HUES6 (cell line): Measurements from ENCODE around the gene ARHGAP4.

Experiments
- H3K27ac ChIP-seq: 2 replicates; pipeline ENCODE4 v1.7.0; 2013; ENCODE audit warnings: low read depth, mild to moderate bottlenecking, low read length, inconsistent platforms
- H3K27me3 ChIP-seq: 2 replicates; pipeline ENCODE4 v1.6.1; 2013; ENCODE audit warnings: low read length; ENCODE audit not compliant: control insufficient read depth, insufficient read depth
- H3K36me3 ChIP-seq: 2 replicates; pipeline ENCODE4 v1.6.1; 2013; ENCODE audit warnings: low read length; ENCODE audit not compliant: control insufficient read depth, insufficient read depth
- H3K4me1 ChIP-seq: 2 replicates; pipeline ENCODE4 v1.6.1; 2013; ENCODE audit warnings: low read length; ENCODE audit not compliant: control insufficient read depth, insufficient read depth
- H3K4me3 ChIP-seq: 2 replicates; pipeline ENCODE4 v1.5.1; 2013; ENCODE audit warnings: low read depth, low read length
- H3K9ac ChIP-seq: one replicate; pipeline ENCODE4 v1.6.1; 2013; ENCODE audit warnings: mild to moderate bottlenecking, low read length
- H3K9me3 ChIP-seq: 2 replicates; pipeline ENCODE4 v1.6.1; 2013; ENCODE audit warnings: low read depth, low read length; ENCODE audit not compliant: control insufficient read depth, insufficient read depth

The ARHGAP4 gene

DNA sequence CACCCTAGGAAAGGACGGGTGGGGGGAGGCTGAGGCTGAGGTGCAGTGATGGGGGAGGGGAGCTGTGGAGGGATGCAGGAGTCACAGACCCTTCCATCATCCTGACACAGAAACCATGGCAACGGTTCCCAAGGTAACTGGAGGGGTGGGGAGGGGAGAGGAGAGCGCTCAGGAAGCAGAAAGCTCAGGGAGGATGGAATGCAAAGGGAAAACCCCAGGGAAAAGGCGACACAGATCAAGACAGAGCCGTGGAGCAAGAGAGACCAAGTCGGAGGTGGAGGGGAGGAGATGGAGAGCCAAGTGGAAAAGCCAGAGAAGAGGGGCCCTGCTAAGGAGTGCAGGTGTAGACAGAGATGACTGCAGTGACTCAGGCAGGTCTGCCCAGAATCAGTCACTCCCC is 54.6 kb downstream of the ARHGAP4 start:
- peaks cover 52% of the 10 kb centered on the region for H3K36me3 ChIP-seq

DNA sequence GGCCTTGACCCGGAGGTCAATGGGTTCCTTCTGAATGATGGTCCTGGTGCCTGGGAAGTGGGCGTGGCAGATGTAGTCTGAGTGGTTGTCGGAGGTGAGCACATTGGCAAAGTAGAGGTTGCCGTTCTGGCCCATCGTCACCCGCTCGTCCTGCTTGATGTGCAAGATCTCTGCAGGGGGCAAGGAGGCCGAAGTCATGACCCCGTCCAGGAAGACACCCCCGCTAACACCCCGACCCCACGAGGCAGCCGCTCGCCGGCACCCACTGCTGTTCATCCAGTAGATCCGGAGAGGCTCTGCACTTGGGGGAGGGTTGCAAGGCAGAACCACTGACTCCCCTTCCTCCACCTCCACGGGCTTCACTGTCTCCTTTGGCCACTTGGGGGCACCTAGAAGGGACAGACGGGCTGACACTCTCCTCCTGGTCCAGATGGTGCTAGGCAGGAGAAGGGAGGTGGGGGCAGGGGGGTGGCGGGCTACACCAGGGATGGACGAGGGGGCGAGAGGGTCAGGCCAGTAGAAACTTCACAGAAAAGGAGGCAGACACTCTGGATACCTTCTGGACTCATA is 55.2 kb downstream of the ARHGAP4 start:
- Histone ChIP-seq H3K9me3 (peaks cover 28% of the 10 kb centered on the region; the same call in 1 of the 2 replicates), H3K27ac (no peak overlapping the region), H3K36me3 (peaks cover 57% of the 10 kb centered on the region), H3K4me1 (peaks cover 25% of the 10 kb centered on the region; the same call in 1 of the 2 replicates), H3K27me3 (no peaks in the 10 kb centered on the region), H3K9ac (no peak overlapping the region), H3K4me3 (no peak overlapping the region)

More for the DNA sequence above, 54.6 kb downstream of the ARHGAP4 start:
- Histone ChIP-seq H3K9ac (no peak overlapping the region), H3K27ac (no peak overlapping the region), H3K27me3 (no peaks in the 10 kb centered on the region), H3K9me3 (peaks cover 28% of the 10 kb centered on the region; the same call in 1 of the 2 replicates), H3K4me3 (no peak overlapping the region), H3K4me1 (peaks cover 29% of the 10 kb centered on the region)

DNA sequence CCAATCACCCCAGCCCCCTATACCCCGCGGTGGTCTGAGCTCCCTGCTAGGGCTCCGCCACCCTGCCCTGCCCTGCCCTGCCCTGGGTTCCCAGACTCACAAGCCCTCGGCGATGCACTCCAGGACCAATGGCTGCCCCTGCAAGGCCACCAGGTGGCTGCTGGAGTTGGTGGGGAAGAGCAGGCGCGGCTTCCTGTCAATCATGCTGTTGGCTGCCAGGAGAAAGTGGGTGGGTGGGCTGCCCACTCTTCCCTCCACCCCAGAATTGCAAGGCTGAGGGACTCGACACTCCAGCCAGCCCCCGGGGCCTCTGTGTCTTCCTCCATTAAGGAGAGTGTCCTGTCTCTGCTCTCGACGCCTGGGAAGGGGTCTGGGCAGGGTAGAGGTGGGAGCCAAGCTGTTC is 55.8 kb downstream of the ARHGAP4 start:
- H3K4me1 ChIP-seq, result peaks cover 25% of the 10 kb centered on the region; the same call in 1 of the 2 replicates
- no peaks in the 10 kb centered on the region for H3K27me3 ChIP-seq
- peaks cover 28% of the 10 kb centered on the region; the same call in 1 of the 2 replicates for H3K9me3 ChIP-seq
- peaks cover 63% of the 10 kb centered on the region for H3K36me3 ChIP-seq
- H3K4me3 ChIP-seq, result no peak overlapping the region
- H3K27ac ChIP-seq, result no peak overlapping the region
- H3K9ac ChIP-seq, result no peak overlapping the region

DNA sequence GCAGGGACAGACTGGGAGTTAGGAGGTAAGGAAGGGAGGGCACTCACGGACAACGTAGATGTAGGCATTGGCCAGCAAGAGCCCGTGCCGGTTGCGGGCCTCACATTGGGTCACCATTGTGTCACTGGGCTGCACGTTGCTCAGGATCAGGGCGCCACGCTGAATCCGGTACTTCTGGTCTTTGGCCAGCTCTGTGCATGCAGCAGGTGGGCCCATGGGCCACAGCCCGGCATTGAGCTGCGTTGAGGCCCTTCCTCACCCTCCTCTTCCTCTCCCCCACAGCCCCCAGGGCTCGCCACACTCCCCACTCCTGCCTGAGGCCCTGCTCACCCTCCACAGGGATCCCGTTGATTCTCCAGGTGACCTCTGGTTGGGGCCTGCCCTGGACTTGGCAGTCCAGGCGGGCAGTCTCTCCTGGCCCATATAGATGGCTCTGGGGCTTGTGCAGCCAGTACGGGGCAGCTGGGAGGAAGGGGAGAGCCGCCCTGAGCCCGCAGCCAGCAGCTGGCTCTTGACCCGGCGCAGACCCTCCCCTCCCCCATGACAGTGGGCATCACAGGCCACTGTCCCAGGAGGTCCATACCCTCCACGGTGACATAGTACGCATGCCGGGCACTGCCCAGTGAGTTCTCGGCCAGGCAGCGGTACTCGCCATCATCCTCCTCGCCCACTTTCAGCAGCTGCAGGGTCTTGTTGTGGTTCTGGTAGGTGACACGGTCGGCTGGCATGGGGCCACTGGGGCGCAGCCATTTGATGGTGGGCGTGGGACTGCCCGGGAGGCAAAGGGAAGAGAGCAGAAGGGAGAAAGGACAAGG is 56.4 kb downstream of the ARHGAP4 start:
- peaks cover 68% of the 10 kb centered on the region for H3K36me3 ChIP-seq
- H3K9ac ChIP-seq, result no peak overlapping the region
- H3K27me3 ChIP-seq, result no peaks in the 10 kb centered on the region

DNA sequence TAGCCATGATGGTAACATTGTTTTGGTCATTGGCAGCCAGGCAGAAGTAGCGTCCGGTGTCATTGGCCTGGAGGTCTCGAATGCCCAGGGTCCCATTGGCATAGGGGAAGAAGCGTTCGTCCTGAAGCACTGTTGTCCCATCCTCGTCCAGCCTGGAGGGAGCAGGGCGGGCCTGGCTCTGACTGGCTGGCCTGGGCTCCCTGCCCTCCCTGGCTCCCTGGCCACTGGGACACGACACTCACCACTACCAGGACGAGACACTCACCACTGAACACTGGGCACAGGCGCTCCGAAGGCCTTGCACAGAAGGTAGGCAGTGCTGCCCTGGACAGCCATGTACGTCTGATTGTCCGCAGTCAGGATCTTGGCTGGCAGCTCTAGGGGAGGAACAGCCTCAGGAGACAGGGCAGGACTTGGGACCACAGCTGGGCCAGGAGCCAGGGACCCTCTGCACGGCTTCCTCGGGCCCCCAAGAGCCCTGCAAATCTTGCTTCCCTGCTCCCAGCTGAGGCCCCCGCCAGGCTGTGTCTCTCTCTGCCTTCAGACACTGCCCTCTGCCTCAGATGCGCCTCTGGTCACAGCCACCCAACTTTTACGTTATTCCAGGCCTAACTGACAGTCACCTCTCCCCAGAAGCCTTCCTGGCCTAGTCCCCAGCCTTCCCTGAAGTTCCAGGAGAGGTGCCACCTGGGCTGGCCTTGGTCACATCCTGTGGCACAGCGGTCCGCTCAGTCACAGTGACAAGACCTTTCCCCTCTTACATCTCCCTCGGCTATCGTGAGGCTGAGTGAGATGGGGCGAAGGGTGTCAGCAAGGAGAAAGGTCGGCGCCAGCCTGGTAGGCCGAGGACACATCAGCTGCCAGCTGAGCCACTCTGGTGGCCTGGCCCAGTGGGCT is 57.2 kb downstream of the ARHGAP4 start:
- no peaks in the 10 kb centered on the region for H3K27me3 ChIP-seq
- H3K36me3 ChIP-seq, result peaks cover 71% of the 10 kb centered on the region

More for the DNA sequence above, 56.4 kb downstream of the ARHGAP4 start:
- Histone ChIP-seq H3K4me3 (no peak overlapping the region), H3K27ac (no peak overlapping the region), H3K4me1 (peaks cover 20% of the 10 kb centered on the region; the same call in 1 of the 2 replicates), H3K9me3 (peaks cover 32% of the 10 kb centered on the region; the same call in 1 of the 2 replicates)

DNA sequence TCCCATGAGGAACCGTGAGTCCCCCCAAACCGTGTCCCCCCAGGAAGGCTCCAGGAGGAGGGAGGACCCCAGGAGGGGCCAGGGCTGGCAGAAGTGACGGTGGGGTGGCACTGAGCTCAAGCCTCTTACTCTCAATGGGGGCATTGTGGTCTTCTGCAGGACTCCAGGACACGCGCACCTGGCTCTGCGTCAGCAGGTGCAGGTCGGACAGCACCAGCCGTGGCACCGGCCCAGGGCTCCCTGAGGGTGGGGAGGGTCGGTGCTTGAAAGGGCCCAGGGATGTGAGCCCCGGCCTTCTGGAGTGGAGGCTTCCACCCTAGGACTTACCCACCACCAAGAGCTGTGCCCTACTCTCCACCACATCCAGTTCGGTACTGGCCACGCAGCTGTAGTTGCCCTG is 58.4 kb downstream of the ARHGAP4 start:
- peaks cover 70% of the 10 kb centered on the region for H3K36me3 ChIP-seq
- peaks cover 32% of the 10 kb centered on the region; the same call in 1 of the 2 replicates for H3K9me3 ChIP-seq
- no peak overlapping the region for H3K27ac ChIP-seq
- no peak overlapping the region for H3K4me3 ChIP-seq
- no peaks in the 10 kb centered on the region for H3K27me3 ChIP-seq
- H3K9ac ChIP-seq, result no peak overlapping the region
- peaks cover 12% of the 10 kb centered on the region for H3K4me1 ChIP-seq

More for the DNA sequence above, 57.2 kb downstream of the ARHGAP4 start:
- no peak overlapping the region for H3K27ac ChIP-seq
- no peak overlapping the region for H3K9ac ChIP-seq
- peaks cover 12% of the 10 kb centered on the region; the same call in 1 of the 2 replicates for H3K4me1 ChIP-seq
- no peak overlapping the region for H3K4me3 ChIP-seq
- H3K9me3 ChIP-seq, result peaks cover 32% of the 10 kb centered on the region; the same call in 1 of the 2 replicates

DNA sequence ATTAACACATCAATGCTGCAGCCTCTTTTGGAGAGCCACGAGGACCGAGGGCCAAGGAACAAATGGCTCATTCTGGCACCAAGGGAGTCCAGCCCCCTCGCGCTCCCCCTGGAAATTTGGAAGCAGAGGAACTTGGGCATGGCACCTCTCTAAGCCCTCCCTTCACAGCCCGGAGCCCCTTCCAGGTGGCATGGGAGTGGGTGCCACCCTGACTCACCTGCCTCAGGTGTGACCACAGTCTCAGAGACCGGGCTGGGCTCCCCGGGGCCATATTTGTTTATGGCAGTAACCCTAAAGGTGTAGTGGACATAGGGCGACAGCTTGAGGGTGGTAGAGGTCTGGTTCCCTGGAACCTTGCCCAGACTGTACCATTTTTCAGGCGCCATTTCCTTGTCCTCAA is 58.9 kb downstream of the ARHGAP4 start:
- Histone ChIP-seq H3K27me3 (no peaks in the 10 kb centered on the region), H3K9me3 (peaks cover 35% of the 10 kb centered on the region; the same call in 1 of the 2 replicates), H3K4me3 (no peak overlapping the region), H3K9ac (no peak overlapping the region), H3K4me1 (peaks cover 16% of the 10 kb centered on the region), H3K27ac (no peak overlapping the region), H3K36me3 (peaks cover 69% of the 10 kb centered on the region)

DNA sequence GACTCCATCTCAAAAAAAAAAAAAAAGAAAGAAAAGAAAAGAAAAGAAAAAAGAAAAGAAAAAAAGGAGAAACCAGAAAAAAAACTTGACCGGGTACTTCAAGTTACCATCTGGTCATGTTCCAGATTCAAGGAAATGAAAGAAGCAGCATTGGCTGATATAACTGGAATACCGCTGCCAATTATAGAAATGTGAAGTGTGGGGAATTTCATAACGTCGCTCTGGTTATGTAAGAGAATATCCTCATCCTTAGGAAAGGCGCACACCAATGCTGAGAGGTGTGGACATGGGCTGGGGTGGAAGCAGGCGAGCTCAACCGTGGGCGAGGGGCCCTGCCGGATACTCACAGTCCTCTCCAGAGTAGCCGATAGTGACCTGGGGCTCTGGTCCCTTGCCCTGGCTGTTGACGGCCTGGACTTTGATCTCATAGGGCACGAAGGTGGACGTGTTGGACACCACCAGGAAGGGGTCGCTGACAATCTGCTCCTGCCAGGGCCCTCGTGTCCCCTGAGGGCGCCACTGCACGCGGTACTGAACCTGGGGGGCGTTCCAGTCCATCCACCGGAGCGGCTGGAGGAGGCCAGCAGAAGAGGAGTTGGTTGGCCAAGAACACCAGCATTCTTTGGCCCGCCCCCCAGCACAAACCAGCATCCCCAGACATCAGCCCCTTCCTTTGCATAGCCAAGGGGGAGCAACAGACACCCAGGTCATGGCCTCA is 59.6 kb downstream of the ARHGAP4 start:
- peaks cover 37% of the 10 kb centered on the region; the same call in 1 of the 2 replicates for H3K9me3 ChIP-seq
- H3K4me3 ChIP-seq, result no peak overlapping the region
- H3K27me3 ChIP-seq, result no peaks in the 10 kb centered on the region
- no peak overlapping the region for H3K9ac ChIP-seq
- peaks cover 16% of the 10 kb centered on the region for H3K4me1 ChIP-seq
- H3K36me3 ChIP-seq, result peaks cover 67% of the 10 kb centered on the region
- no peak overlapping the region for H3K27ac ChIP-seq

DNA sequence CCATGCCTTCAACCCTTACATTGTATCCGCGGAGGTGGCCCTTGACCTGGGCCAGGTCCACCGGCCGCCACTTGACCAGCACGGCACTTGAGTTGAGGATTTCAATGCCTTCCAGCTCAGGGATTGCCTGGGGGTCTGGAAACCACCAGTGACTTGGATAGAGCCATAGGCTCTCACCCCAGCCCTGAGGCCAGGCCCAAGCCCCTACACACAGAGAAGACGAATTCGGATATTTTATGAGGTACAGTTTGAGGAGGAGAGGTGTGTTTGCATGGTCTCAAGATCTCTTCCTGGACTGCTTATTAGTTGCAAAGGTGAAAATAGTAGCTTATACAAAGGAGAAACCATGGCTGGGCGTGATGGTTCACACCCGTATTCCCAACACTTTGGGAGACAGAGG is 60.4 kb downstream of the ARHGAP4 start:
- Histone ChIP-seq H3K4me3 (no peak overlapping the region), H3K9me3 (peaks cover 38% of the 10 kb centered on the region; the same call in 1 of the 2 replicates), H3K27me3 (no peaks in the 10 kb centered on the region), H3K27ac (no peak overlapping the region), H3K9ac (no peak overlapping the region), H3K4me1 (peaks cover 16% of the 10 kb centered on the region), H3K36me3 (peaks cover 66% of the 10 kb centered on the region)

DNA sequence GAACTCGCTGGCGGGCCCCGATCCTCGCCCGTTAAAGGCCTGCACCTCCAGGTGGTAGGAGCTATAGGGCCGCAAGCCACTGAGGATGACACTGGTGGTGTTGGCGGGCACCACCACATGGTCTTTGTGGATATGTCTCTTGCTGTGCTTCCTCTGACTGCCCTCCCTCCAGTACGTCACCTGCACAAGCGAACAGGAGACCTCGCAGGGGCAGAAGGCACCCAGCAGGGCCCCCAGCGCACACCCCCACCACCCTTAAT is 60.8 kb downstream of the ARHGAP4 start:
- peaks cover 61% of the 10 kb centered on the region for H3K36me3 ChIP-seq
- H3K27ac ChIP-seq, result no peak overlapping the region
- H3K9me3 ChIP-seq, result peaks cover 34% of the 10 kb centered on the region; the same call in 1 of the 2 replicates
- no peak overlapping the region for H3K9ac ChIP-seq
- peaks cover 16% of the 10 kb centered on the region for H3K4me1 ChIP-seq
- H3K4me3 ChIP-seq, result no peak overlapping the region
- no peaks in the 10 kb centered on the region for H3K27me3 ChIP-seq
